Cardiac muscle cell (in vitro differentiated cells and primary cell): Measurements from ENCODE around the gene EFCAB10. TPM values are rescaled to one million over a fixed set of nuclear protein-coding genes. Genes with fewer than 3 reads are reported as not detected.
"Not testable (repeated sequence)": the region's sequence is repeated elsewhere in the genome, so short reads cannot be mapped to it uniquely, and the experiment has no call there.

Experiments used
- DNase-seq, 2 donors: peaks; one replicate each; pipeline versions ENCODE4 v3.0.0 to v3.0.0-alpha.2; 2010 to 2017; ENCODE audit warnings: low read depth in 1 of 2, low spot score in 1 of 2
- H3K27ac ChIP-seq: fragments of 200-600 bp; sonication (generic); 2 replicates; pipeline ENCODE4 v1.5.1; 2016
- H3K27me3 ChIP-seq: fragments of 200-600 bp; sonication (generic); 2 replicates; pipeline ENCODE4 v1.6.0; 2016; ENCODE audit warnings: control low read depth
- H3K36me3 ChIP-seq: fragments of 200-600 bp; sonication (generic); 2 replicates; pipeline ENCODE4 v1.5.1; 2016; ENCODE audit warnings: control low read depth
- H3K4me1 ChIP-seq: fragments of 200-600 bp; sonication (generic); 2 replicates; pipeline ENCODE4 v1.8.1; 2017; ENCODE audit warnings: low read depth, mild to moderate bottlenecking, mixed run types
- H3K4me3 ChIP-seq: fragments of 200-600 bp; sonication (generic); 2 replicates; pipeline ENCODE4 v1.5.1; 2016; ENCODE audit warnings: mild to moderate bottlenecking
- H3K9me3 ChIP-seq: fragments of 200-600 bp; sonication (generic); 2 replicates; pipeline ENCODE4 v1.5.1; 2017; ENCODE audit warnings: low read depth, mild to moderate bottlenecking, control low read depth
- polyA plus RNA-seq: library from polyadenylated mRNA; unstranded; fragments of >200 nt; fragmentation: Nextera tagmentation; extraction: Ambion mirVana; gene quantifications from 2 replicates; pipeline ENCODE4 v1.2.1, GENCODE V29; 2016
- total RNA-seq: library from RNA; depleted of rRNA; stranded (reverse); fragments of >200 nt; gene quantifications from 2 replicates; pipeline ENCODE4 v1.2.3, GENCODE V29; 2016
- TF ChIP-seq, protein P1 (sequence below): IDR thresholded peaks from 2 replicates; pipeline ENCODE4 v1.5.1; 2012; ENCODE audit warnings: low read depth, mild to moderate bottlenecking, low read length

EFCAB10 gene
- total and polyA plus RNA-seq, 2 experiments from 2014 or later, result 0.57 TPM; not detected in 1

DNA sequence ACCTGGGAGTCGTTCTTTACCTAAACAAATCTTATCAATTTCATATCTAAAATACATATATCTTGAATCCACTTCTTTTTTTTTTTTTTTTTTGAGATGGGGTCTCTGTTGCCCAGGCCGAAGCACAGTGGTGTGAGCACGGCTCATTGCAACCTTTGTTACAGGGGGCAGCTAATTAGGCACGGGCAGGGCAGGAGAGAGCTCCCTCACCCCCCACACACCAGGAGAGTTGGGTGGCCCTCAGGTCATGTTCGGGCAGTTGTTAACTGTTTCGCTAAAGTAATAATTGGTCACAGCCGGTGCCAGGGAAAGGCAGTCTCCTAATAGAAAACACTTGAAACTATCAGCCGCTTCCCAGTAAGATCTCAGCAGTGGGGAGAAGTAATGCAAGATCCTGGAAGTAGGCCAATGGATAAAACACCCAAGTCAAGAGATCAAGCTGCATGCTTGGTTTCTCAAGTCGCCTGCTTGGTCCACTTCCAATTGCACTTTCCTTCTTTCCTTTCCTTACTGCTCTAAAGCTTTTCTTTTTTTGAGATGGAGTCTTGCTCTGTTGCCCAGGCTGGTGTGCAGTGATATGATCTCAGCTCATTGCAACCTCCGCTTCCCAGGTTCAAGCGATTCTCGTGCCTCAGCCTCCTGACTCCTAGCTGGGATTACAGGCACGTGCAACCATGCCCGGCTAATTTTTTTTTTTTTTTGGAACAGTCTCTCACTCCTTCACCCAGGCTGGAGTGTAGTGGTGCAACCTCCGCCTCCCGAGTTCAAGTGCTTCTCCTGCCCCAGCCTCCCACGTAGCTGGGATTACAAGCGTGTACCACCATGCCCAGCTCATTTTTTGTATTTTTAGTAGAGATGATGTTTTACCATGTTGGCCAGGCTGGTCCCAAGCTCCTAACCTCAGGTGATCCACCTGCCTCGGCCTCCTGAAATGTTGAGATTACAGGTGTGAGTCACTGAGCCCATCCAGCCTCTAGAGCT is 21.3 kb upstream of the EFCAB10 start:
- Histone ChIP-seq H3K4me1 (no peaks in the 10 kb centered on the region), H3K27me3 (no peaks in the 10 kb centered on the region), H3K9me3 (no peaks in the 10 kb centered on the region), H3K36me3 (no peaks in the 10 kb centered on the region), H3K27ac (no peak overlapping the region), H3K4me3 (no peak overlapping the region)
- TF ChIP-seq, protein P1, sequence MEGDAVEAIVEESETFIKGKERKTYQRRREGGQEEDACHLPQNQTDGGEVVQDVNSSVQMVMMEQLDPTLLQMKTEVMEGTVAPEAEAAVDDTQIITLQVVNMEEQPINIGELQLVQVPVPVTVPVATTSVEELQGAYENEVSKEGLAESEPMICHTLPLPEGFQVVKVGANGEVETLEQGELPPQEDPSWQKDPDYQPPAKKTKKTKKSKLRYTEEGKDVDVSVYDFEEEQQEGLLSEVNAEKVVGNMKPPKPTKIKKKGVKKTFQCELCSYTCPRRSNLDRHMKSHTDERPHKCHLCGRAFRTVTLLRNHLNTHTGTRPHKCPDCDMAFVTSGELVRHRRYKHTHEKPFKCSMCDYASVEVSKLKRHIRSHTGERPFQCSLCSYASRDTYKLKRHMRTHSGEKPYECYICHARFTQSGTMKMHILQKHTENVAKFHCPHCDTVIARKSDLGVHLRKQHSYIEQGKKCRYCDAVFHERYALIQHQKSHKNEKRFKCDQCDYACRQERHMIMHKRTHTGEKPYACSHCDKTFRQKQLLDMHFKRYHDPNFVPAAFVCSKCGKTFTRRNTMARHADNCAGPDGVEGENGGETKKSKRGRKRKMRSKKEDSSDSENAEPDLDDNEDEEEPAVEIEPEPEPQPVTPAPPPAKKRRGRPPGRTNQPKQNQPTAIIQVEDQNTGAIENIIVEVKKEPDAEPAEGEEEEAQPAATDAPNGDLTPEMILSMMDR, result no peak
- DNase-seq, result peak in 1 of 2 donors; percentile 68

DNA sequence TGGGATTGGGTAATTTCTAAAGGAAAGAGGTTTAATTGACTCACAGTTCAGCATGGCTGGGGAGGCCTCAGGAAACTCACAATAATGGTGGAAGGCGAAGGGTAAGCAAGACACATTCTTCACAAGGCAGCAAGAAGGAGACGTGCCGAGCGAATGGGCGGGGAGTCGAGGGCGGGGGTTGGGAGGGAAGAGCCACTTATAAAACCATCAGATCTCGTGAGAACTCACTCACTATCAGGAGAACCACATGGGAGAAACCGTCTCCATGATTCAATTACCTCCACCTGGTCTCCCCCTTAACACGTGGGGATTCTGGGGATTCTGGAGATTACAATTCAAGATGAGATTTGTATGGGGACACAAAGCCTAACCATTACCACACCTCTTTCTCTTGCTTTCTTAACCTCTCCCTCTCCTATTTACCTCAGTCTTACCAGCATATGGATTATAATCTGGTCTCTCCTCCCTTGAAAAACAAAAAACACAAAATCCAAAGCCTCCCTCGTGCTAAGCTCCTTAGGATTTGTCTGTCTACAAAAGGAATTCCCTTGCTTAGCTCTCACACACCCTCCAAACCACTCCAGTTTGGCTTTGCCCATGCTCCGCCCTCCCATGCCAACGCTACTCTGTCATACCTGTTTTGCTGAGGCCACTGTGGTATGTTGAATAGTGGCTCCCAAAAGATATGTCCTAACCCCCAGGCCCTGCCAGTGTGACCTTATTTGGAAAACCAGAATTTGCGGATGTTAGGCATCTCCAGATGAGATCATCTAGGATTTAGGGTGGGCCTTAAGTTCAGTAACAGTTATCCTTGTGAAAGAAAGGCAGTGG is 19.6 kb upstream of the EFCAB10 start:
- no peak for DNase-seq
- TF ChIP-seq, protein P1, result no peak
- no peaks in the 10 kb centered on the region for H3K27me3 ChIP-seq
- no peak overlapping the region for H3K4me3 ChIP-seq
- H3K27ac ChIP-seq, result no peak overlapping the region
- no peaks in the 10 kb centered on the region for H3K4me1 ChIP-seq
- no peaks in the 10 kb centered on the region for H3K9me3 ChIP-seq
- no peaks in the 10 kb centered on the region for H3K36me3 ChIP-seq

DNA sequence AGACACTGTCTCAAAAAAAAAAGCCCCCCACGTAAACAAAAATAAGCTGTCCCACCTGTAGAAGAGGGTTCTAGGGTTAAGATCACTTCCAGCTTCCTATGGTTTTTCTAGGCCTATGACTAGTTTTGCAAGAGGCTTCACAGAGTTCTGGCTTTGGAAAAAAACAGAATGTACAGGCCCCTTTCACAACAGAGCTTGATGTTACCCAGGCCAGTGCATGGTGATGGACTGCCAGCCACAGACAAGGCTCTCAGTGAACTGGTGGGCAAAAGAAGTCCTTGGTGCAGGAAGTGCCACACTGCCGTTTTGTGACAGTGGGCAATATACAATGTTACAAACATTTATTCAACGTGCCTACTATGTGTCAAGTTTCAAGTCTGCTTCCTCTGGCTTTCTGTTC is 18.3 kb upstream of the EFCAB10 start:
- Histone ChIP-seq H3K9me3 (no peaks in the 10 kb centered on the region), H3K27ac (no peak overlapping the region), H3K27me3 (no peaks in the 10 kb centered on the region), H3K4me1 (no peaks in the 10 kb centered on the region), H3K4me3 (no peak overlapping the region), H3K36me3 (no peaks in the 10 kb centered on the region)
- peak in 1 of 2 donors; percentile 40 for DNase-seq
- TF ChIP-seq, protein P1, result no peak

DNA sequence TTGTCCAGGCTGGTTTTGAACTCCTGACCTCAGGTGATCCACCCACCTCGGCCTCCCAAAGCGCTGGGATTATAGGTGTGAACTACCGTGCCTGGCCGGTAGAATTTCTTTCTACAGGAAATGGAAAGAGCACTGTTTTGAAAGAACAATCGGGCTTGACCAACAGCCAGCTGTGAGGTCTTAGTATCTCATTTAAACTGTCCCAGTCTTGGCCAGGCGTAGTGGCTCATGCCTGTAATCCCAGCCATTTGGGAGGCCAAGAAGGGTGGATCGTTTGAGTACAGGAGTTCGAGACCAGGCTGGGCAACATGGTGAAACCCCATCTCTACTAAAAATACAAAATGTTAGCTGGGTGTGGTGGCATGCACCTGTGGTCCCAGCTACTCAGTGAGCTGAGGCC is 17.8 kb upstream of the EFCAB10 start:
- H3K9me3 ChIP-seq, H3K4me1 ChIP-seq, H3K36me3 ChIP-seq, H3K27me3 ChIP-seq, DNase-seq, H3K4me3 ChIP-seq, H3K27ac ChIP-seq: not testable (repeated sequence)

DNA sequence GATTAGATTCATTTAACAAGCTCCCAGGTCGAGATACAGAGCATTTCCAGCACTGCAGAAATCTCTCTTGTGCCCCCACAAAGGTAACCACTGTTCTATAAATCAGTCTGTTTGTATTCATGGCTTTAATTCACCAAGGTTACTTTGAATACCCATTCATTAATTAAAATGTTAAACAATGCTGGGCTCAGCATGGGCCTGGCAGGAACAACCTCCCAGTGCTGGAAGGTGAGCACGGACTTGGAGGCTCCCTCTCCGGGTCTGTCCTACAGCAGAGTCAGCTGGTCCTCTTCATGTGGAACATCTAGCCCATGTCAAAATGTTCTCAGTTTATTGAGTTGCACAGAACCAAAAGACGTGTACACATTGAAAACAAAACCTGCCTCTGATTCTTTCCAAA is 15.6 kb upstream of the EFCAB10 start:
- Histone ChIP-seq H3K27me3 (no peaks in the 10 kb centered on the region), H3K4me3 (no peak overlapping the region), H3K36me3 (no peaks in the 10 kb centered on the region), H3K9me3 (no peaks in the 10 kb centered on the region), H3K27ac (no peak overlapping the region), H3K4me1 (no peaks in the 10 kb centered on the region)
- no peak for DNase-seq
- TF ChIP-seq, protein P1, result no peak
